DND-41 (cell line): ENCODE results near the gene PRR7.

Source experiments
- CTCF ChIP-seq: IDR thresholded peaks from 2 replicates; pipeline ENCODE4 v1.5.1; 2012; ENCODE audit warnings: borderline replicate concordance, low read length, moderate library complexity, mild to moderate bottlenecking; ENCODE audit not compliant: poor library complexity, severe bottlenecking; ENCODE audit errors: extremely low read depth
- EZH2 ChIP-seq: IDR thresholded peaks from 3 replicates; pipeline ENCODE4 v1.6.1; 2012; ENCODE audit warnings: borderline replicate concordance, low read depth, mild to moderate bottlenecking, moderate library complexity, low read length, inconsistent platforms; ENCODE audit not compliant: severe bottlenecking

GRCh38 chr5:177503351-177504085 is 56.9 kb downstream of the PRR7 start:
- no peak for TF ChIP-seq CTCF
- TF ChIP-seq EZH2: no peak
